Measurements from ENCODE around the gene ZNF618.

Gene ZNF618

DNA sequence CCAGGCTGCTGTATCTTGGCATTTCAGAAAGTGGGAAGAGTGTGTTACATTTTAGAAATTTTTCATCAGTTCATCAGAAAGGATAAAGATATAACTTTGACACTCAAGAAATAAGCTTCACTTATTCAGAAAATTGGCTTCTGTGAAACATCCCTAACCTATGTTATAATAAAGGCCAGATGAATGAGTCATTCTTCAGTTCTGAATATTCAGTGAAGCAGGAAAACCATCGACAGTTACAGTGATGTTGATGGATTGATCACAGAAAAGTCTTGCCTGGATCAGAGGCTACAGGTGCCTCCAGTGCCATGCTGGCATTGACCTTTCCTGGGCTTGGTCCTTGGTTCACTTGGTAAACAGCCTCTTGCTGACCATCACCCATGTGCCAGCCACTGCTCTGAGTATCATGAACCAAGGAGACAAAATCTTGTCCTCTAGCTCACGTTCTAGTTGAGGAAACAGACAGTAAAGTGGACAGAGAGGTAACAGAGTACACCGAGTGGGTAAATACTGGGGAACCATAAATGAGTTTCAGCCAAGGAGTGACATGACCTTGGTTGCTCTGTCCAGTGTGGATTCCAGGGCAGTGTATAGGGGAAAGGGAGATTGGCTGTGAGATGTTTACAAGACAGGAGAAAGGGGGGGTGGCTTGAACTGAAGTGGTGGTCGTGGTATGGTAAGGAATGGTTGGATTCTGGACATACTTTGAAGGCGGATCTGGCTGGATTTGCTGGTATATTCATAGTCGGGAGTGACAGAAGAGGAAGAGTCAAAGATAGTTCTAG lies 103.4 kb downstream of the ZNF618 start:
- TF ChIP-seq EZH2phosphoT487 (IDR thresholded peaks at IDR 0.05; ENCODE audit: borderline replicate concordance) (no peak), CTCF (conservative IDR thresholded peaks at IDR 0.05; ENCODE audit: low read length) (no peak)
- 0 out of 2 replicates have a peak, but pooled peaks cover 3% of the 10 kb centered on the region for H3K79me2 ChIP-seq (ENCODE audit: insufficient read depth, low read length)
- no peak overlapping the region for H2AFZ ChIP-seq (ENCODE audit: low read length)

GRCh38 chr9:113984639-113985380 lies 108.7 kb downstream of the ZNF618 start:
- Histone ChIP-seq H2AFZ (ENCODE audit: low read length) (no peak overlapping the region), H3K9me2 (replicated peaks; ENCODE audit: low read depth, low read length) (no peaks in the 10 kb centered on the region), H3K36me3 (ENCODE audit: insufficient read depth, low read length) (peaks cover 28% of the 10 kb centered on the region; the same call in 1 of the 2 replicates), H3K27me3 (ENCODE audit: insufficient read depth, low read length, poor library complexity, severe bottlenecking) (no peaks in the 10 kb centered on the region), H3K4me1 (ENCODE audit: insufficient read depth, low read length, poor library complexity, severe bottlenecking) (no peaks in the 10 kb centered on the region), H3K4me3 (ENCODE audit: low read length, poor library complexity, severe bottlenecking) (no peak overlapping the region), H3K4me2 (ENCODE audit: low read depth, low read length, poor library complexity, severe bottlenecking) (no peak overlapping the region), H3K9ac (ENCODE audit: low read depth, low read length, poor library complexity, severe bottlenecking) (no peak overlapping the region), H3F3A (ENCODE audit: low read depth) (no peaks in the 10 kb centered on the region), H3K9me3 (ENCODE audit: insufficient read depth, low read depth, low read length) (no peaks in the 10 kb centered on the region), H4K20me1 (ENCODE audit: insufficient read depth, low read length, poor library complexity, severe bottlenecking) (no peaks in the 10 kb centered on the region), H3K79me2 (ENCODE audit: insufficient read depth, low read length) (no peaks in the 10 kb centered on the region)
- TF ChIP-seq CTCF (conservative IDR thresholded peaks at IDR 0.05; ENCODE audit: low read length) (no peak), EZH2phosphoT487 (IDR thresholded peaks at IDR 0.05; ENCODE audit: borderline replicate concordance) (no peak)

More for the DNA sequence above, 103.4 kb downstream of the ZNF618 start:
- no peaks in the 10 kb centered on the region for H4K20me1 ChIP-seq (ENCODE audit: insufficient read depth, low read length, poor library complexity, severe bottlenecking)
- no peaks in the 10 kb centered on the region for H3K9me3 ChIP-seq (ENCODE audit: insufficient read depth, low read depth, low read length)
- H3K9me2 ChIP-seq (replicated peaks; ENCODE audit: low read depth, low read length): no peaks in the 10 kb centered on the region
- H3K36me3 ChIP-seq (ENCODE audit: insufficient read depth, low read length): peaks cover 10% of the 10 kb centered on the region; the same call in 1 of the 2 replicates
- no peaks in the 10 kb centered on the region for H3F3A ChIP-seq (ENCODE audit: low read depth)
- no peak overlapping the region for H3K4me3 ChIP-seq (ENCODE audit: low read length, poor library complexity, severe bottlenecking)
- H3K4me1 ChIP-seq (ENCODE audit: insufficient read depth, low read length, poor library complexity, severe bottlenecking): no peaks in the 10 kb centered on the region
- H3K9ac ChIP-seq (ENCODE audit: low read depth, low read length, poor library complexity, severe bottlenecking): no peak overlapping the region
- H3K27me3 ChIP-seq (ENCODE audit: insufficient read depth, low read length, poor library complexity, severe bottlenecking): no peaks in the 10 kb centered on the region
- H3K4me2 ChIP-seq (ENCODE audit: low read depth, low read length, poor library complexity, severe bottlenecking): no peak overlapping the region

DNA sequence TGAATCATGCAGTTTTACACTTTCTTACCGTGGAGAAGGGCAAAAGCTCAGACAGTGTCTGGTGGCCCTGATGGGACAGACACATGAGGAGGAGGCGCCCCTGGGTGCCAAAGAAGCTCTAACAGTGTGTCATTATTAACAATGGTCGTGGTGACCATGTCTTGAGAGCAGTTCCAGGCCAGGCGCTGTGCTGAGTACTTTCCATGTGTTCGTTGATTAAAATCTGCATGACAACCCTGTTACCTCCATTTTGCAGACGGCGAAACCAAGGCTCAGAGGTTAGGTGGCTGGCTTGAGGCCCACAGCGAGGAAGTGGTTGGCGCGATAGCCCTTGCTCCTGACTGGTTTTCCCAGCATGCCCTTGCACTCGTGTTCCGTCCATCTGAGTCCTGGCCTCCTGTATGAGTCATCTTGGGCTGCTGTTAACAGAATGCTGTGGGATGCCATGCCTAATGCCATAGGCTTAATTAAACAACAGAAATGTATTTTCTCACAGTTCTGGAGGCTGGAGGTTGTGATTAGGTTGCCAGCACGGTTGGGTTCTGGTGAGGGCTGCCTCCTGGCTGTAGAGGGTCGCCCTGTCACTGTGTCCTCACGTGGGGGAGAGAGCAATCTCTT lies 110.0 kb downstream of the ZNF618 start:
- Histone ChIP-seq H3K36me3 (ENCODE audit: insufficient read depth, low read length) (peaks cover 37% of the 10 kb centered on the region; the same call in 1 of the 2 replicates), H3K9me2 (replicated peaks; ENCODE audit: low read depth, low read length) (no peaks in the 10 kb centered on the region), H3K4me2 (ENCODE audit: low read depth, low read length, poor library complexity, severe bottlenecking) (no peak overlapping the region)

More for the DNA sequence above, 110.0 kb downstream of the ZNF618 start:
- Histone ChIP-seq H3F3A (ENCODE audit: low read depth) (no peaks in the 10 kb centered on the region), H2AFZ (ENCODE audit: low read length) (no peak overlapping the region), H3K79me2 (ENCODE audit: insufficient read depth, low read length) (no peaks in the 10 kb centered on the region), H3K4me1 (ENCODE audit: insufficient read depth, low read length, poor library complexity, severe bottlenecking) (no peaks in the 10 kb centered on the region), H3K9ac (ENCODE audit: low read depth, low read length, poor library complexity, severe bottlenecking) (no peak overlapping the region), H3K4me3 (ENCODE audit: low read length, poor library complexity, severe bottlenecking) (no peak overlapping the region), H3K27me3 (ENCODE audit: insufficient read depth, low read length, poor library complexity, severe bottlenecking) (no peaks in the 10 kb centered on the region), H3K9me3 (ENCODE audit: insufficient read depth, low read depth, low read length) (no peaks in the 10 kb centered on the region), H4K20me1 (ENCODE audit: insufficient read depth, low read length, poor library complexity, severe bottlenecking) (no peaks in the 10 kb centered on the region)
- TF ChIP-seq EZH2phosphoT487 (IDR thresholded peaks at IDR 0.05; ENCODE audit: borderline replicate concordance) (no peak), CTCF (conservative IDR thresholded peaks at IDR 0.05; ENCODE audit: low read length) (no peak)
